ENCODE data around the gene PLSCR2.

GRCh38 chr3:146431240-146431639, 38.1 kb downstream of the PLSCR2 start:
- TF ChIP-seq EZH2 (IDR thresholded peaks at IDR 0.05; ENCODE audit: insufficient read depth, poor library complexity, severe bottlenecking) (no peak), EZH2phosphoT487 (IDR thresholded peaks at IDR 0.05; ENCODE audit: insufficient read depth, low read depth) (no peak)
